GM12873 (cell line): ENCODE data around the gene PLSCR2.

Experiments
- CTCF ChIP-seq: IDR thresholded peaks from 2 replicates; pipeline ENCODE4 v1.5.1; 2012; ENCODE audit warnings: low read depth, mild to moderate bottlenecking, moderate library complexity, low read length, control low read depth; ENCODE audit not compliant: insufficient read depth; ENCODE audit errors: missing control alignments

Gene PLSCR2

GRCh38 chr3:146464783-146465182 is 4.6 kb downstream of the PLSCR2 start:
- no peak for TF ChIP-seq CTCF

- TF ChIP-seq CTCF, result no peak
Measured at GRCh38 chr3:146464005-146464595, 5.3 kb downstream of the PLSCR2 start.

GRCh38 chr3:146454796-146455195 is 14.6 kb downstream of the PLSCR2 start:
- TF ChIP-seq CTCF, result no peak

- no peak for TF ChIP-seq CTCF
Measured at GRCh38 chr3:146449613-146450012, 19.7 kb downstream of the PLSCR2 start.

- TF ChIP-seq CTCF, result no peak
Measured at GRCh38 chr3:146449076-146449475, 20.3 kb downstream of the PLSCR2 start.

GRCh38 chr3:146446026-146446425 is 23.3 kb downstream of the PLSCR2 start:
- no peak for TF ChIP-seq CTCF

GRCh38 chr3:146432066-146432465 is 37.3 kb downstream of the PLSCR2 start:
- no peak for TF ChIP-seq CTCF
